Glutamatergic neuron (in vitro differentiated cells): Measurements from ENCODE around the gene SOS2. TPM values are rescaled to one million over a fixed set of nuclear protein-coding genes. Genes with fewer than 3 reads are reported as not detected.

ENCODE experiments used
- DNase-seq: peaks from one replicate; pipeline ENCODE4 v3.0.0; 2022
- H3K27ac Mint-ChIP-seq: one replicate; pipeline ENCODE4 v1.8.0; 2020; ENCODE audit warnings: mild to moderate bottlenecking, mixed read lengths, inconsistent platforms; ENCODE audit not compliant: unreplicated experiment
- H3K27me3 Mint-ChIP-seq: one replicate; pipeline ENCODE4 v1.8.0; 2020; ENCODE audit warnings: mild to moderate bottlenecking, moderate library complexity, mixed read lengths, inconsistent platforms; ENCODE audit not compliant: unreplicated experiment
- H3K36me3 Mint-ChIP-seq: one replicate; pipeline ENCODE4 v1.8.0; 2020; ENCODE audit warnings: mild to moderate bottlenecking, mixed read lengths, inconsistent platforms; ENCODE audit not compliant: unreplicated experiment
- H3K4me1 Mint-ChIP-seq: one replicate; pipeline ENCODE4 v1.8.0; 2020; ENCODE audit warnings: mild to moderate bottlenecking, low read depth, mixed read lengths, inconsistent platforms; ENCODE audit not compliant: unreplicated experiment
- H3K4me3 Mint-ChIP-seq: one replicate; pipeline ENCODE4 v1.8.0; 2020; ENCODE audit warnings: mild to moderate bottlenecking, mixed read lengths, inconsistent platforms; ENCODE audit not compliant: unreplicated experiment
- H3K9me3 Mint-ChIP-seq: one replicate; pipeline ENCODE4 v1.8.0; 2020; ENCODE audit warnings: mild to moderate bottlenecking, moderate library complexity, mixed read lengths, inconsistent platforms; ENCODE audit not compliant: unreplicated experiment
- total RNA-seq: library from RNA; stranded (reverse); fragmentation: NEBNext Ultra II Directional; extraction: Animal tissue kit (Norgen Biotek cat#: 25700); gene quantifications from one replicate; pipeline ENCODE4 v1.2.1, GENCODE V29; 2021; ENCODE audit not compliant: unreplicated experiment
- TF ChIP-seq, protein P1 (sequence below): fragments of 200-600 bp; sonication (generic); IDR thresholded peaks from one replicate; pipeline ENCODE4 v1.5.0; 2021; ENCODE audit not compliant: partially characterized antibody, unreplicated experiment

The SOS2 gene
- total RNA-seq, 1 donor from 2014 or later, result 50.4 TPM

DNA sequence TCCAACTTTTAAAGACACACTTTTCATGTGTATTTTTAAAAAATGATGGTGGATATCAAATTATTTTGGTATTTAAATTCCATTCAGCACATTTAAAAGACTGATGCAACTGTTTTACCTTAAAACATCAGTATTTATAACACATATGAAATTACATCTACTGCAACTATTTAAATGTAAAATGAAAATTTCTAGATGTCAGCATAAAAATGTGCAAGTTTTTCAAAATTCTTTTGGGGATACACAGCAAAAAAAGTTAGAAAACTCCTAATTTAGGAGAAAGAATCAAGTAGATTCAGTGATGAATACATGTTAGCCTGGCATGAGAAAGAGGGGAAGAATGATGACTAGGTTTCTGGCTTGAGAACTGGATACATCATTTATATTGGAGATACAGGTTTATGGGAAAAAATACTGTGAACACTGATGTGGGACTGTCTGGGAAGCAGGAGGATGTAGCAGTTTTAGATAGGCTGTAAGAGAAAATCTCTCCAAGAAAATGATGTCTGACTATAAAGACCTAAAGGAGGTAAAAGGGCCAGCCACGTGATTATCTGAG, 9.2 kb downstream of the SOS2 start:
- peak overlapping the region; percentile 23 for H3K27ac Mint-ChIP-seq
- TF ChIP-seq, protein P1, sequence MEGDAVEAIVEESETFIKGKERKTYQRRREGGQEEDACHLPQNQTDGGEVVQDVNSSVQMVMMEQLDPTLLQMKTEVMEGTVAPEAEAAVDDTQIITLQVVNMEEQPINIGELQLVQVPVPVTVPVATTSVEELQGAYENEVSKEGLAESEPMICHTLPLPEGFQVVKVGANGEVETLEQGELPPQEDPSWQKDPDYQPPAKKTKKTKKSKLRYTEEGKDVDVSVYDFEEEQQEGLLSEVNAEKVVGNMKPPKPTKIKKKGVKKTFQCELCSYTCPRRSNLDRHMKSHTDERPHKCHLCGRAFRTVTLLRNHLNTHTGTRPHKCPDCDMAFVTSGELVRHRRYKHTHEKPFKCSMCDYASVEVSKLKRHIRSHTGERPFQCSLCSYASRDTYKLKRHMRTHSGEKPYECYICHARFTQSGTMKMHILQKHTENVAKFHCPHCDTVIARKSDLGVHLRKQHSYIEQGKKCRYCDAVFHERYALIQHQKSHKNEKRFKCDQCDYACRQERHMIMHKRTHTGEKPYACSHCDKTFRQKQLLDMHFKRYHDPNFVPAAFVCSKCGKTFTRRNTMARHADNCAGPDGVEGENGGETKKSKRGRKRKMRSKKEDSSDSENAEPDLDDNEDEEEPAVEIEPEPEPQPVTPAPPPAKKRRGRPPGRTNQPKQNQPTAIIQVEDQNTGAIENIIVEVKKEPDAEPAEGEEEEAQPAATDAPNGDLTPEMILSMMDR, result no peak
- no peaks in the 10 kb centered on the region for H3K36me3 Mint-ChIP-seq
- H3K27me3 Mint-ChIP-seq, result no peaks in the 10 kb centered on the region
- no peak overlapping the region for H3K4me3 Mint-ChIP-seq
- peaks cover 1% of the 10 kb centered on the region for H3K9me3 Mint-ChIP-seq
- no peak for DNase-seq
- H3K4me1 Mint-ChIP-seq, result peaks cover 15% of the 10 kb centered on the region

- Mint-ChIP-seq H3K9me3 (peaks cover 1% of the 10 kb centered on the region), H3K4me1 (peaks cover 14% of the 10 kb centered on the region), H3K27ac (no peak overlapping the region), H3K27me3 (no peaks in the 10 kb centered on the region), H3K36me3 (no peaks in the 10 kb centered on the region), H3K4me3 (no peak overlapping the region)
- DNase-seq, result no peak
- TF ChIP-seq, protein P1, result no peak
Measured at GRCh38 chr14:50218501-50218900, 12.9 kb downstream of the SOS2 start.

GRCh38 chr14:50215416-50215815, 16.0 kb downstream of the SOS2 start:
- peaks cover 4% of the 10 kb centered on the region for H3K4me1 Mint-ChIP-seq
- H3K27me3 Mint-ChIP-seq, result no peaks in the 10 kb centered on the region
- no peaks in the 10 kb centered on the region for H3K36me3 Mint-ChIP-seq
- TF ChIP-seq, protein P1, result no peak
- no peaks in the 10 kb centered on the region for H3K9me3 Mint-ChIP-seq
- no peak overlapping the region for H3K27ac Mint-ChIP-seq
- no peak overlapping the region for H3K4me3 Mint-ChIP-seq
- DNase-seq, result no peak

- H3K4me3 Mint-ChIP-seq, result no peak overlapping the region
- peaks cover 3% of the 10 kb centered on the region for H3K4me1 Mint-ChIP-seq
- H3K27ac Mint-ChIP-seq, result no peak overlapping the region
- DNase-seq, result no peak
- H3K9me3 Mint-ChIP-seq, result no peaks in the 10 kb centered on the region
- H3K36me3 Mint-ChIP-seq, result no peaks in the 10 kb centered on the region
- TF ChIP-seq, protein P1, result no peak
- H3K27me3 Mint-ChIP-seq, result no peaks in the 10 kb centered on the region
Measured at GRCh38 chr14:50213795-50214194, 17.6 kb downstream of the SOS2 start.

DNA sequence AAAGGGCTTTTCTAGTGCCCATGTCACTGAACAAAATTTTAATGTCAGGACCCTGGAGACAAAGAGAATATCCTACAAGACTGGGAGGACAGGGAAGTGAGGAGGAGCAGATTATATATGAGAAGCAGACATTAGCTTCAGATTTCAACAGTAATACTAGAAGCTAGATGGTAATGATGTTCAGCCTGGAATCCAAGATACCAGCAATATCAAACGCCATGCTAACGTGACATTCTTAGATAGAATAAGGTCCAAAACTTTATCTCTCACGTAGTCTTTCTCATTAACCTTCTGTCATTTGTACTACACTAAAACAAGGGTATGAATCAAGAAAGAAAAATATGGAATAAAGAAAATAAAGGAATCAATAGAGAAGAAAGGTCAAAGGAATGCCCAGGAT, 18.7 kb downstream of the SOS2 start:
- H3K9me3 Mint-ChIP-seq, result peaks cover 1% of the 10 kb centered on the region
- no peak overlapping the region for H3K27ac Mint-ChIP-seq

More for the DNA sequence above, 18.7 kb downstream of the SOS2 start:
- no peak for DNase-seq
- H3K36me3 Mint-ChIP-seq, result no peaks in the 10 kb centered on the region
- H3K4me1 Mint-ChIP-seq, result peaks cover 3% of the 10 kb centered on the region
- no peak overlapping the region for H3K4me3 Mint-ChIP-seq
- TF ChIP-seq, protein P1, result no peak
- no peaks in the 10 kb centered on the region for H3K27me3 Mint-ChIP-seq
